ENCODE data around the gene QSOX2.

QSOX2 gene

GRCh38 chr9:136225366-136225747 is 20.3 kb downstream of the QSOX2 start:
- DNase-seq (ENCODE audit: low spot score in 2 of 2) (peak; percentile 79 to 84), ATAC-seq (ENCODE audit: low read depth) (peak; percentile 67)
- Mint-ChIP-seq H3K4me3 (peak overlapping the region; percentile 89), H3K27me3 (no peaks in the 10 kb centered on the region), H3K9me3 (no peaks in the 10 kb centered on the region), H3K4me1 (peaks cover 39% of the 10 kb centered on the region), H3K27ac (peak overlapping the region; percentile 100), H3K36me3 (peaks cover 29% of the 10 kb centered on the region)

- DNase-seq (ENCODE audit: low spot score in 2 of 2) (no peak), ATAC-seq (ENCODE audit: low read depth) (no peak)
- H3K4me3 Mint-ChIP-seq, result peak overlapping the region; percentile 53
- peaks cover 28% of the 10 kb centered on the region for H3K36me3 Mint-ChIP-seq
- peaks cover 37% of the 10 kb centered on the region for H3K4me1 Mint-ChIP-seq
- no peaks in the 10 kb centered on the region for H3K27me3 Mint-ChIP-seq
- no peaks in the 10 kb centered on the region for H3K9me3 Mint-ChIP-seq
- H3K27ac Mint-ChIP-seq, result peak overlapping the region; percentile 100
Observed at GRCh38 chr9:136223871-136224640, 21.6 kb downstream of the QSOX2 start.

GRCh38 chr9:136222906-136223285 is 22.7 kb downstream of the QSOX2 start:
- Mint-ChIP-seq H3K4me1 (peaks cover 32% of the 10 kb centered on the region), H3K27ac (peak overlapping the region; percentile 100), H3K9me3 (no peaks in the 10 kb centered on the region), H3K27me3 (no peaks in the 10 kb centered on the region), H3K36me3 (peaks cover 32% of the 10 kb centered on the region), H3K4me3 (peak overlapping the region; percentile 17)
- ATAC-seq (ENCODE audit: low read depth), result no peak
- no peak for DNase-seq (ENCODE audit: low spot score in 2 of 2)

GRCh38 chr9:136222166-136222905 is 23.3 kb downstream of the QSOX2 start:
- H3K36me3 Mint-ChIP-seq, result peaks cover 32% of the 10 kb centered on the region
- H3K9me3 Mint-ChIP-seq, result no peaks in the 10 kb centered on the region
- no peak for ATAC-seq (ENCODE audit: low read depth)
- H3K27ac Mint-ChIP-seq, result peak overlapping the region; percentile 4
- H3K4me3 Mint-ChIP-seq, result no peak overlapping the region
- H3K27me3 Mint-ChIP-seq, result no peaks in the 10 kb centered on the region
- peaks cover 31% of the 10 kb centered on the region for H3K4me1 Mint-ChIP-seq
- no peak for DNase-seq (ENCODE audit: low spot score in 2 of 2)

- ATAC-seq (ENCODE audit: low read depth) (no peak), DNase-seq (ENCODE audit: low spot score in 2 of 2) (no peak)
- H3K27me3 Mint-ChIP-seq, result no peaks in the 10 kb centered on the region
- H3K9me3 Mint-ChIP-seq, result no peaks in the 10 kb centered on the region
- H3K4me3 Mint-ChIP-seq, result no peak overlapping the region
- H3K4me1 Mint-ChIP-seq, result peaks cover 13% of the 10 kb centered on the region
- peaks cover 39% of the 10 kb centered on the region for H3K36me3 Mint-ChIP-seq
- no peak overlapping the region for H3K27ac Mint-ChIP-seq
Observed at GRCh38 chr9:136220017-136220729, 25.4 kb downstream of the QSOX2 start.

GRCh38 chr9:136219276-136219675 is 26.3 kb downstream of the QSOX2 start:
- Mint-ChIP-seq H3K4me3 (no peak overlapping the region), H3K36me3 (peaks cover 44% of the 10 kb centered on the region), H3K9me3 (no peaks in the 10 kb centered on the region), H3K27me3 (no peaks in the 10 kb centered on the region), H3K27ac (no peak overlapping the region), H3K4me1 (peaks cover 12% of the 10 kb centered on the region)
- ATAC-seq (ENCODE audit: low read depth) (no peak), DNase-seq (ENCODE audit: low spot score in 2 of 2) (no peak)

GRCh38 chr9:136218673-136219072 is 26.9 kb downstream of the QSOX2 start:
- peaks cover 42% of the 10 kb centered on the region for H3K36me3 Mint-ChIP-seq

GRCh38 chr9:136218271-136218670 is 27.3 kb downstream of the QSOX2 start:
- peaks cover 7% of the 10 kb centered on the region for H3K4me1 Mint-ChIP-seq
- no peak overlapping the region for H3K4me3 Mint-ChIP-seq
- peaks cover 40% of the 10 kb centered on the region for H3K36me3 Mint-ChIP-seq
- H3K27ac Mint-ChIP-seq, result no peak overlapping the region
- DNase-seq (ENCODE audit: low spot score in 2 of 2) (no peak), ATAC-seq (ENCODE audit: low read depth) (no peak)
- H3K27me3 Mint-ChIP-seq, result no peaks in the 10 kb centered on the region
- H3K9me3 Mint-ChIP-seq, result no peaks in the 10 kb centered on the region

More at GRCh38 chr9:136218673-136219072, 26.9 kb downstream of the QSOX2 start:
- no peak for ATAC-seq (ENCODE audit: low read depth)
- no peak for DNase-seq (ENCODE audit: low spot score in 2 of 2)
- Mint-ChIP-seq H3K4me3 (no peak overlapping the region), H3K9me3 (no peaks in the 10 kb centered on the region), H3K4me1 (peaks cover 7% of the 10 kb centered on the region), H3K27ac (no peak overlapping the region), H3K27me3 (no peaks in the 10 kb centered on the region)

- no peak overlapping the region for H3K4me3 Mint-ChIP-seq
- DNase-seq (ENCODE audit: low spot score in 2 of 2) (no peak), ATAC-seq (ENCODE audit: low read depth) (no peak)
- peaks cover 38% of the 10 kb centered on the region for H3K36me3 Mint-ChIP-seq
- H3K27ac Mint-ChIP-seq, result no peak overlapping the region
- H3K27me3 Mint-ChIP-seq, result no peaks in the 10 kb centered on the region
- no peaks in the 10 kb centered on the region for H3K9me3 Mint-ChIP-seq
- peaks cover 8% of the 10 kb centered on the region for H3K4me1 Mint-ChIP-seq
Observed at GRCh38 chr9:136216541-136217244, 28.9 kb downstream of the QSOX2 start.

GRCh38 chr9:136213733-136214132 is 31.9 kb downstream of the QSOX2 start:
- Mint-ChIP-seq H3K9me3 (no peaks in the 10 kb centered on the region), H3K4me3 (no peak overlapping the region), H3K4me1 (peaks cover 7% of the 10 kb centered on the region), H3K27me3 (no peaks in the 10 kb centered on the region), H3K36me3 (peaks cover 29% of the 10 kb centered on the region), H3K27ac (no peak overlapping the region)
- ATAC-seq (ENCODE audit: low read depth) (no peak), DNase-seq (ENCODE audit: low spot score in 2 of 2) (no peak)

GRCh38 chr9:136212345-136212950 is 33.2 kb downstream of the QSOX2 start:
- Mint-ChIP-seq H3K4me3 (no peak overlapping the region), H3K27ac (peak overlapping the region; percentile 31), H3K36me3 (peaks cover 26% of the 10 kb centered on the region), H3K4me1 (peaks cover 5% of the 10 kb centered on the region), H3K27me3 (no peaks in the 10 kb centered on the region), H3K9me3 (no peaks in the 10 kb centered on the region)
- ATAC-seq (ENCODE audit: low read depth) (no peak), DNase-seq (ENCODE audit: low spot score in 2 of 2) (no peak)

- H3K9me3 Mint-ChIP-seq, result no peaks in the 10 kb centered on the region
- DNase-seq (ENCODE audit: low spot score in 2 of 2), result no peak
- H3K27ac Mint-ChIP-seq, result no peak overlapping the region
- H3K4me3 Mint-ChIP-seq, result no peak overlapping the region
- H3K27me3 Mint-ChIP-seq, result no peaks in the 10 kb centered on the region
- peaks cover 32% of the 10 kb centered on the region for H3K36me3 Mint-ChIP-seq
- ATAC-seq (ENCODE audit: low read depth), result peak; percentile 70
- peaks cover 10% of the 10 kb centered on the region for H3K4me1 Mint-ChIP-seq
Observed at GRCh38 chr9:136211441-136212344, 33.9 kb downstream of the QSOX2 start.

GRCh38 chr9:136211006-136211405 is 34.6 kb downstream of the QSOX2 start:
- no peak for DNase-seq (ENCODE audit: low spot score in 2 of 2)
- Mint-ChIP-seq H3K4me1 (peaks cover 13% of the 10 kb centered on the region), H3K27me3 (peaks cover 1% of the 10 kb centered on the region), H3K4me3 (no peak overlapping the region), H3K36me3 (peaks cover 35% of the 10 kb centered on the region), H3K27ac (no peak overlapping the region), H3K9me3 (no peaks in the 10 kb centered on the region)
- no peak for ATAC-seq (ENCODE audit: low read depth)

All from memory B cell (primary cell).